ENCODE data around the gene NAV2. TPM values are rescaled to one million over a fixed set of nuclear protein-coding genes. Genes with fewer than 3 reads are reported as not detected.

The NAV2 gene
- total RNA-seq, 2 experiments from 2014 or later: 2.9 to 4.1 TPM

DNA sequence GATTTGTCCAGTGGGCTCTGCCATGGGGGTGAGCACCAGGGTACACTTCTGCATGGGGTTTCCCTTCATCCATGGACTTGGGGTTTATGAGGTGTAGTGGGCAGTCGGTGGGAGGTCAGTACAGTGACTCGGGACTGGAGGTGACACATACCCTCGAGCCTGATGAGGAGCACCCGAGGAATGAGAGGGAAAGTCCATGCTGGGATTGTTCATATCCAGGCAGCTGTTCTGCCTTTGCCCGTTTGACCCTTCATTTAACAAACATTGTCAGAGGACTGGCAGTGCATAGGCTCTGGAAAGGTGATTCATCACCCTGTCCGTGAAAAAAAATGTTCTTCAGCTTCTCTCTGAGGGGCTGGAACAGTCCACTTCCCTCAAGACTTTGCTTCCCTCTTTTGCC, 2.7 kb downstream of the NAV2 start:
- peaks cover 51% of the 10 kb centered on the region for H3K27me3 Mint-ChIP-seq
- POLR2A ChIA-PET: no interaction called here
- H3K27ac Mint-ChIP-seq: no peak overlapping the region
- DNase-seq (no peak), ATAC-seq (ENCODE audit: low read depth) (no peak)
- H3K4me1 Mint-ChIP-seq: peaks cover 18% of the 10 kb centered on the region
- no peaks in the 10 kb centered on the region for H3K36me3 Mint-ChIP-seq
- no peaks in the 10 kb centered on the region for H3K9me3 Mint-ChIP-seq
- no peak overlapping the region for H3K4me3 Mint-ChIP-seq

DNA sequence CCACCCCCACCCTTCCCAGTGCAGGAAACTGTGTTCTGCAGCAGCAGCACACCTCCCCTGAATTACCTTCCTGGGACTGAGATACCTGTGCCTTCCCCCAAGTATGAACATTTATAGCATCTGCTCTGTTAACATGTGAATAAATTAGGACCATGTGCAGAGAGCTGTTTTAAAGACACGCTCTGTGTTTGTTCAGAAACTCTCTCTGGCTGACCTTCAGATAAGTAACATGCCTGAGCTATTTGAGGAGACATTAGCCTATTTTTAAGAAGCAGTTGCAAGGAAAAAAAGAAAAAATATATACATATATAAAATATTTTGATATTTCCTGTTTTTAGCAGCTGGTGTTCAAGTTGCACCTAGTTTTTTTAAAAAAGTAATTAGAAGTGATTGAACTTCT, 5.4 kb downstream of the NAV2 start:
- ATAC-seq (ENCODE audit: low read depth) (no peak), DNase-seq (no peak)
- no peaks in the 10 kb centered on the region for H3K9me3 Mint-ChIP-seq
- no peak overlapping the region for H3K4me3 Mint-ChIP-seq
- peaks cover 43% of the 10 kb centered on the region for H3K27me3 Mint-ChIP-seq
- H3K36me3 Mint-ChIP-seq: no peaks in the 10 kb centered on the region
- H3K27ac Mint-ChIP-seq: no peak overlapping the region
- POLR2A ChIA-PET: no interaction called here
- H3K4me1 Mint-ChIP-seq: peaks cover 11% of the 10 kb centered on the region

- DNase-seq (no peak), ATAC-seq (ENCODE audit: low read depth) (no peak)
- Mint-ChIP-seq H3K4me1 (peaks cover 16% of the 10 kb centered on the region), H3K4me3 (no peak overlapping the region), H3K36me3 (no peaks in the 10 kb centered on the region), H3K27ac (no peak overlapping the region), H3K27me3 (peaks cover 36% of the 10 kb centered on the region), H3K9me3 (no peaks in the 10 kb centered on the region)
- POLR2A ChIA-PET: no interaction called here
Measured at GRCh38 chr11:19718951-19719350, 6.3 kb downstream of the NAV2 start.

- Mint-ChIP-seq H3K9me3 (no peaks in the 10 kb centered on the region), H3K4me1 (peaks cover 15% of the 10 kb centered on the region)
Measured at GRCh38 chr11:19719960-19720359, 7.3 kb downstream of the NAV2 start.

DNA sequence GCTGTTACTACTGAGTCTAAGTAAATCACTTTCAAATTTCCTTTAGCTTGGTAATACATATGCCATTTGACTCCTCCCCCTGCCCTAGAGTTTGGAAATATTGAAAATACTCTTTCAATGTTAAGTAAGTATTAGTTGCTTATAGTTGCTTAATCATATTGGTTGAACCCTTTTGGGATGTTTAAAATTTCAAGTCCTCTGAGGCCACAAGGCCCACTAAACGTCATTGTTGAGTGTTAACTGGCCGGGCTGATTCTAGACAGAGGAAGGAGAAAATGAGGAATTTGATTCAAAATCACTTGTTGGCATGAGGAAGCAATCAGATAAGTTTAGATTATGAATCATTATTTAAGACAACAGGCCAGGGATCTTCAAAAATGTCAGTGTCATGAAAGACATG, 8.5 kb downstream of the NAV2 start:
- POLR2A ChIA-PET: no interaction called here
- DNase-seq (no peak), ATAC-seq (ENCODE audit: low read depth) (no peak)
- no peaks in the 10 kb centered on the region for H3K36me3 Mint-ChIP-seq
- peaks cover 13% of the 10 kb centered on the region for H3K27me3 Mint-ChIP-seq
- H3K4me1 Mint-ChIP-seq: peaks cover 15% of the 10 kb centered on the region
- no peak overlapping the region for H3K27ac Mint-ChIP-seq
- H3K4me3 Mint-ChIP-seq: no peak overlapping the region
- no peaks in the 10 kb centered on the region for H3K9me3 Mint-ChIP-seq

More at GRCh38 chr11:19719960-19720359, 7.3 kb downstream of the NAV2 start:
- POLR2A ChIA-PET: no interaction called here
- no peak for ATAC-seq (ENCODE audit: low read depth)
- no peaks in the 10 kb centered on the region for H3K36me3 Mint-ChIP-seq
- H3K27me3 Mint-ChIP-seq: peaks cover 26% of the 10 kb centered on the region
- H3K4me3 Mint-ChIP-seq: no peak overlapping the region
- DNase-seq: no peak
- H3K27ac Mint-ChIP-seq: no peak overlapping the region

DNA sequence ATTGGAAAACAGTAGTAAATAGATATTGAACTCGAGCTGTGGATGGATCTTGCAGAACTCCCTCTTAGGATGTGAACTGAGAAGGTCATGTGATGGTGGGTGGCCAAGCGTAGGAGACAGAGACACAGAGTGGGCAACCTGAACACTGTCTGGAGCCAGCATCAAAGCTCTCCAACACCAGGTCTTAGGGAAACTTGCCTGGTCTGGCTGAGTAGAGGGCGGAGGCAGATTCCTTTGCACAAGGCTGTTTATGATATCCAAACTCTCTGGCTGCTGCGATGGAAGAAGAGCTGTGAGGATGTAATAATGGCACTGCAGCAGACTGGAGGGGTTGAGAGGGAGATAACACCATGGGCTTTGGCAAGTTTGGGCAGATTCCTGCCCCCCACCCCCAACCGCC, 10.1 kb downstream of the NAV2 start:
- Mint-ChIP-seq H3K27ac (no peak overlapping the region), H3K4me1 (peaks cover 15% of the 10 kb centered on the region), H3K36me3 (no peaks in the 10 kb centered on the region), H3K4me3 (no peak overlapping the region), H3K27me3 (peaks cover 11% of the 10 kb centered on the region), H3K9me3 (no peaks in the 10 kb centered on the region)
- ATAC-seq (ENCODE audit: low read depth): no peak
- DNase-seq: no peak
- POLR2A ChIA-PET: interaction anchor here (1.6 kb wide), 1 partner anchor 10 kb away, joined by 5 read pairs; the partner anchor contains the start of gene NAV2

DNA sequence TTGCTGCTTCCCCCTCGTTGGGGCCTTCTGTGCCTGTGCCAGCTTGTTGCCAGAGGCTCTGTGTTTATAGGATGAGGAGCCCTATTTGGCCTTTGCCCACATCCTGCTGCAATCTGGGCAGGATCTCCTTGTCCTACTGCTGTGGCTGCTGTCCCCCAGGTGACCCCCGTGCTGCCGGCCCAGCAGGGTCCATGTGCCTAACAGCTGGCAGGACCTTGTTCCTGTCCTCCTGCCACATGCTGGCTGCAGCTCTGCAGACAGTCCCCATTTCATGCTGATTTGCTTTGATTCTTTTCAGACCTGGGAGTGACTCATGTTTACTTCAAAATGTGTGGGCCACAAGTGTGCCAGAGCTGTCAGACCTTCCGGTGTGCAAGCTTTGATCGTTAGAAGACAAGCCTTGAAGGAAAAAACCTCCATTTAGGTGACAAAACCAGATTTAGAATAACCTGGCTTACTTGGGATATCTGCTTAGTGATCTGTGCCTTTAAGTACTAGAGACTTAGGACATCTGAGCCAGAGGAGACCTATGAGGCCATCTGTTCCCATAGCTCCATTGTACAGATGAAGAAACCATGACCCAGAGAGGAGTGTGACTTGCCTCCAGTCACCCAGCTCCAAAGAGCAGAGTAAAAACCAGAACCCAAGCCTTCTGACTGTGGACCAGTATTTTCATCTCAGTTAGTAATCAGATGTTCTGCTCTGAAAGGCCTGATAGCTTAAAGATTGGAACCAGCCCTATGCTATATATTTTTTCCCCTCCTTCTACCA, 11.1 kb downstream of the NAV2 start:
- H3K4me3 Mint-ChIP-seq: no peak overlapping the region
- H3K4me1 Mint-ChIP-seq: peaks cover 15% of the 10 kb centered on the region
- H3K36me3 Mint-ChIP-seq: no peaks in the 10 kb centered on the region
- ATAC-seq (ENCODE audit: low read depth) (peak; percentile 94), DNase-seq (peak; percentile 50)
- H3K27ac Mint-ChIP-seq: peak overlapping the region; percentile 63
- no peaks in the 10 kb centered on the region for H3K9me3 Mint-ChIP-seq
- POLR2A ChIA-PET: interaction anchor here (1.6 kb wide), 1 partner anchor 11 kb away, joined by 5 read pairs; the partner anchor contains the start of gene NAV2
- peaks cover 7% of the 10 kb centered on the region for H3K27me3 Mint-ChIP-seq

- DNase-seq (no peak), ATAC-seq (ENCODE audit: low read depth) (no peak)
- H3K27ac Mint-ChIP-seq: no peak overlapping the region
- H3K9me3 Mint-ChIP-seq: no peaks in the 10 kb centered on the region
- H3K4me3 Mint-ChIP-seq: no peak overlapping the region
- peaks cover 15% of the 10 kb centered on the region for H3K4me1 Mint-ChIP-seq
- H3K27me3 Mint-ChIP-seq: peaks cover 10% of the 10 kb centered on the region
- POLR2A ChIA-PET: no interaction called here
- H3K36me3 Mint-ChIP-seq: no peaks in the 10 kb centered on the region
Measured at GRCh38 chr11:19724765-19725164, 12.1 kb downstream of the NAV2 start.

GRCh38 chr11:19725379-19726079, 12.9 kb downstream of the NAV2 start:
- POLR2A ChIA-PET: no interaction called here
- no peak overlapping the region for H3K4me3 Mint-ChIP-seq
- no peak overlapping the region for H3K27ac Mint-ChIP-seq
- H3K9me3 Mint-ChIP-seq: no peaks in the 10 kb centered on the region
- no peaks in the 10 kb centered on the region for H3K36me3 Mint-ChIP-seq
- no peak for ATAC-seq (ENCODE audit: low read depth)
- H3K27me3 Mint-ChIP-seq: peaks cover 10% of the 10 kb centered on the region
- H3K4me1 Mint-ChIP-seq: peaks cover 15% of the 10 kb centered on the region
- no peak for DNase-seq

DNA sequence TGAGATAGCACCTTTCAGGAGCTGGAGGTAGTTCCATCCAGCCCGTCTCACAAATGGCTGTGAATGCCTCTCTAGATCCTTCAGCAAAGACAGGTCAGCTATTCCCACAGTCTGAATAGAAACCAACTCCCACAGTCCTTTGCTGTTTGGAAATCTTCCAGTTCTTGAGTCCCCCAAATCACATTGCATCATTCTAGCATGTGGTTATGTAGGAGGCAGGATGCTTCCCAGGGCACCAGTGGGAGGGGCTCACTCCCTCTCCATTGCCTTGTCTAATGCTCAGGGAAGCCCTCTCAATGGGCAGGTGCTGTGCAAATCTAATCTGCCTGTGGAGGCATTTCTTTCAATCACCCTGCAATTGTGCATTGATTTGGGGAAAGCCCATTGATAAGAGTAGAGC, 14.6 kb downstream of the NAV2 start:
- Mint-ChIP-seq H3K27ac (no peak overlapping the region), H3K36me3 (no peaks in the 10 kb centered on the region), H3K4me1 (peaks cover 15% of the 10 kb centered on the region), H3K4me3 (no peak overlapping the region), H3K27me3 (peaks cover 4% of the 10 kb centered on the region), H3K9me3 (no peaks in the 10 kb centered on the region)
- no peak for ATAC-seq (ENCODE audit: low read depth)
- POLR2A ChIA-PET: no interaction called here
- DNase-seq: no peak

GRCh38 chr11:19728436-19728835, 15.8 kb downstream of the NAV2 start:
- ATAC-seq (ENCODE audit: low read depth) (no peak), DNase-seq (no peak)
- no peak overlapping the region for H3K27ac Mint-ChIP-seq
- H3K36me3 Mint-ChIP-seq: no peaks in the 10 kb centered on the region
- H3K4me1 Mint-ChIP-seq: peaks cover 9% of the 10 kb centered on the region
- H3K4me3 Mint-ChIP-seq: no peak overlapping the region
- no peaks in the 10 kb centered on the region for H3K9me3 Mint-ChIP-seq
- POLR2A ChIA-PET: no interaction called here
- peaks cover 4% of the 10 kb centered on the region for H3K27me3 Mint-ChIP-seq

GRCh38 chr11:19729141-19729540, 16.5 kb downstream of the NAV2 start:
- ATAC-seq (ENCODE audit: low read depth): no peak
- H3K27me3 Mint-ChIP-seq: peaks cover 7% of the 10 kb centered on the region

DNA sequence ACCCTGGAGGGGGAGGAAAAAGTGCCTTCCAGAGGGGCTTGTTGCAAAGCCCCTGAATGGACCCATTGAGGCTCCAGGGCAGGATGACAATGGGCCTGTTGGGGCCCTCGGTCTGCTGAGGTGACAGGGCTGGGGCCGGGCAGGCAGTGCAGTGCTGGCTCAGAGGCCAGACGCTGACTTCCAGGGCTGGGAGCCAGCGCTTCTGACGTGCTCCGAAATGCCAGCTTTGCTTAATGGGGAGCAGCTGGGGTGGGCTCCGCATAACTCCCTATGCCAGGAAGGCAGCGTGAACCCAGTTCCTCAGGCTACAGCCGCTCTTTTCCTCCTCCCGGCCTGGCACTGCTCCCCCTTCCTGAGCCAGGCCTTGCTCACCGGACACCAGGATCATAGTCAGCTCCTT, 17.7 kb downstream of the NAV2 start:
- H3K36me3 Mint-ChIP-seq: no peaks in the 10 kb centered on the region
- DNase-seq (no peak), ATAC-seq (ENCODE audit: low read depth) (no peak)
- H3K27ac Mint-ChIP-seq: no peak overlapping the region
- no peak overlapping the region for H3K4me3 Mint-ChIP-seq
- POLR2A ChIA-PET: no interaction called here
- H3K27me3 Mint-ChIP-seq: peaks cover 7% of the 10 kb centered on the region
- no peaks in the 10 kb centered on the region for H3K9me3 Mint-ChIP-seq
- no peaks in the 10 kb centered on the region for H3K4me1 Mint-ChIP-seq

More at GRCh38 chr11:19729141-19729540, 16.5 kb downstream of the NAV2 start:
- DNase-seq: no peak
- Mint-ChIP-seq H3K4me3 (no peak overlapping the region), H3K27ac (no peak overlapping the region), H3K4me1 (peaks cover 2% of the 10 kb centered on the region), H3K9me3 (no peaks in the 10 kb centered on the region), H3K36me3 (no peaks in the 10 kb centered on the region)
- POLR2A ChIA-PET: no interaction called here

DNA sequence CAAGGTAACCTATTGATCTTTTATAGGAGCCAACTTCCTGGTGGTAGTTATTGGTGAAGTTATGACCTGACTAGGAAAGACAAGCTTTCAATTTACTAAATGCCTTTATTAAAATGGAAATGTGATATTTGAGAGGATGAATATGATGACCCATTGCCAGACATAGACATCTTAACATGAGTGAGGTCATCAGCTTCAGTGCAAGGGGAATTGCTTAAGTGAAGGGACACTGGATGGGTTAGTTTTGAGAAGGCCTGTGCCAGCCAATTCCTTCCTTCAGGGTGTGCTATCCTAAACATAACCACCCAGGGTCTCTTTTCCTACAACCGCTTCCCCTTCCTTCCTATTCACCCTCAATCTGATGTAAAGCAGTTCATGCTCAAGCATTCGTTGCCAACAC, 21.5 kb downstream of the NAV2 start:
- Mint-ChIP-seq H3K9me3 (no peaks in the 10 kb centered on the region), H3K4me1 (no peaks in the 10 kb centered on the region), H3K27me3 (peaks cover 3% of the 10 kb centered on the region), H3K4me3 (no peak overlapping the region), H3K36me3 (no peaks in the 10 kb centered on the region), H3K27ac (no peak overlapping the region)
- POLR2A ChIA-PET: no interaction called here
- ATAC-seq (ENCODE audit: low read depth): no peak
- no peak for DNase-seq
